Measurements from ENCODE around the gene AGXT.

Gene AGXT

DNA sequence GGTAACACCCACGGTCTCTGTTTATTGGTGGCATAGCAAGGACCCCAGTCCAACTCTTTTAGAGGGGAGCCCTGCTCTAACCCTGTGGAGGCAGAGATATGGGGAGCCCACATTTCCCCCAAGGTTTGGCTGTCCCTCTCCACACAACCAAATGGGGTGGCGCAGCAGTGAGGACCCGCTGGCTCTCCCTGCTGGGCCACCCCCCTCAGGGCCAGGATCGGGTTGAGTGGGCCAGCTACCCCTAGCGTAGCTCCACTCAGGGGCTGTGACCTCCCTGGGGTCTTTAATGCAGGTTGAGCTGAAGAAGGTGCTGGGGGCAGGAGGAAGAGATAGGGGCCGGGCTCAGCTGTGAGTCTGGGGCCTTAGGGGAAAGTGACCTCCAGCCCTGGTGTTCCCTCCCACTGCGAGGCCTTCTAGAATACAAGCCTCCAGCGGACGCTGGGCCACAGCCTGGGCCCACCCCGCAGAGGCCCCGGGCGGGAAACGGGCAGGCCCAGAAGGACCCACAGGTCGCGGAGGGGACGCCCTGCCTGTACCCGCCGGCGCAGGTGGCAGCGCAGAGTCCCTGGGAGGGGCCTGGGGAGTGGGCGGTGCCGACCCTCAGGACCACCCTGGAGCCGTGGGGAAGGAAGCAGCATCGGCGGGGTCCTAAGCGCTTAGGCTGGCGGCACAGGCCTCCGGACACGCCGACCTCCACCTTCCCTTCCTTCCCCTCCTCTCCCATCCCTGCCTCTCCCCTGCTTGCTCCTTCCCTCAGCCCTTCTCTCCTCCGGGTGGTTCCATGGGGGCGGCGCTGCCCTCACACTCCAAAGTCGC is 47.1 kb downstream of the AGXT start:
- no peak for DNase-seq (ENCODE audit: low read depth)

DNA sequence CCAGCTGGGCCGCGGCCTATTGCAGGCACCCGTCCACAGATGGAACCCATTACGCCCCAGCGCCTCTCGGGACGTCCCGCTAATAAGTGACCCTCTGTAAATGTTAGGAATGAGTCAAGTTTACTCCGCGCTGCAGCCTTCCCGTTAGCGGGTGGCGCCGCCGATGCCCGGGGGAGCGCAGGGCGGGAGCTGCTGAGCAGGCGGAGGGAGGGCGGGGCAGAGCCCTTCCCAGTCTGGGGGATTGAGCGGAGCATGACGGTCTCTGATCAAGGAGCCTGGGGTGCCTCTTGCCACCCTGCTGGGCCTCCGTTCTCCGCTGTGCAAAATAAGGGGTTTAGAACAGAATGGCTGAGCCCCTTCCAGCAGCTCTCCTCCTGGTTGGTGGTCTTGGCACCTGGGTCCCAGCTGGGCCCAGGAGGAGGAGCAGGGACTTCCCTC is 48.0 kb downstream of the AGXT start:
- peak; percentile 50 for DNase-seq (ENCODE audit: low read depth)

DNA sequence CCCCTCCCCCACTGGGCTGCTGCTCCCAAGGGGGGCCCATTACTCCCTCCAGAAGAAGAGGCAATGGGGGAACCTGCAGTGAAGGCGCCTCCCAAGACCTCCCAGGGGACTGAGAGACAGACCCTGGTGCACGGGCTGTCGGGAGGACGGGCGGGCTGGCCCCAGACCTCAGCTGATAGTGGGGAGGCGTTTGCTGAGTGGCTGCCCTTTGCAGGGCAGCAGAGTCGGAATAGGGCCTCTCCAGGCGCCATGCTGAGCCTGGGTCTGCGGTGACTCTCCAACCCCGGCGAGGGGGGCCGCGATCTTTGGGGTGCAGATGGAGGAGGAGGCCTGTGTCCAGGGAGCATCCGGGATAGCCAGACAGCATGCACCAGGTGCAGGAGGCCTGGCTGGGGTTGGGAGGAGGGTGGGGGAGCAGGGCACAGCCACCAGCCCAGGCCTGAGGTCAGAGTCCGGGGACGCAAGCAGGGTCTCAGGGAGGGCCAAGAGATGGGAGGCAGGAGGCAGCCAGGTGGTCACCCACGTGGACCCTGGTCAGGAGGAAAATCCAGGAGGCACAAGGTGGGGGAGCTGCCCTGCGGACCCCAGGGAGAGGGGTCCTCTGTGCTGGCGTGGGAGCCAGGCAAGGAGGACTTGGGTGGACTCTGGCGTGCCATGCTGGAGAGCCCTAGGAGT is 48.5 kb downstream of the AGXT start:
- DNase-seq (ENCODE audit: low read depth) = no peak

DNA sequence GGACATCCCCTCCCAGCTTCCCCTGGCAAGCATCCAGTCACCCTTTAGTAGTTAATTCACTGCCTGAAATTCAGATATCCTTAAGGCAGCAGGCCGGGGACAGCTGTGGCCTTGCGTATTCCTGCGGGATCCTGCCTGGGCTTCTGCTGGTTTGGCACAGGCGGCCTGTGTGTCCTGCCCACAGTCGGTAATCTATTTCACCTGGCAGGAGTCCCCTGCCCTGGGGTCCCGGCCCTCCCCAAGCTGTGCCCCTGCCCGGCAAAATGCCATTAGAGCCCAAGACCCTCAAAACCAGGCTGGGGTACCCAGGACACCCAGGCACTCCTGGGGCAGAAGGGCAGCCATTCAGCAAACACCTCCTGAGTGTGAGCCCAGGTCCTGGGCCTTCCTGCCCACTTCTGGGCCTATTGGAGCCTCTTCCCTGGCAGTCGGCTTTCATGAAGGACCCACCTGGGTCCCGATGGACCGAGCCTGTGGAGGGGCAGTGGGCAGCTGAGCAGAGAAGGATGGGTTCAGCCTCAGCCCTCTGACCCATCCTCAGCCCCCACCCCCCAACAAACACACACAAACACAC is 49.1 kb downstream of the AGXT start:
- DNase-seq (ENCODE audit: low read depth) = no peak

DNA sequence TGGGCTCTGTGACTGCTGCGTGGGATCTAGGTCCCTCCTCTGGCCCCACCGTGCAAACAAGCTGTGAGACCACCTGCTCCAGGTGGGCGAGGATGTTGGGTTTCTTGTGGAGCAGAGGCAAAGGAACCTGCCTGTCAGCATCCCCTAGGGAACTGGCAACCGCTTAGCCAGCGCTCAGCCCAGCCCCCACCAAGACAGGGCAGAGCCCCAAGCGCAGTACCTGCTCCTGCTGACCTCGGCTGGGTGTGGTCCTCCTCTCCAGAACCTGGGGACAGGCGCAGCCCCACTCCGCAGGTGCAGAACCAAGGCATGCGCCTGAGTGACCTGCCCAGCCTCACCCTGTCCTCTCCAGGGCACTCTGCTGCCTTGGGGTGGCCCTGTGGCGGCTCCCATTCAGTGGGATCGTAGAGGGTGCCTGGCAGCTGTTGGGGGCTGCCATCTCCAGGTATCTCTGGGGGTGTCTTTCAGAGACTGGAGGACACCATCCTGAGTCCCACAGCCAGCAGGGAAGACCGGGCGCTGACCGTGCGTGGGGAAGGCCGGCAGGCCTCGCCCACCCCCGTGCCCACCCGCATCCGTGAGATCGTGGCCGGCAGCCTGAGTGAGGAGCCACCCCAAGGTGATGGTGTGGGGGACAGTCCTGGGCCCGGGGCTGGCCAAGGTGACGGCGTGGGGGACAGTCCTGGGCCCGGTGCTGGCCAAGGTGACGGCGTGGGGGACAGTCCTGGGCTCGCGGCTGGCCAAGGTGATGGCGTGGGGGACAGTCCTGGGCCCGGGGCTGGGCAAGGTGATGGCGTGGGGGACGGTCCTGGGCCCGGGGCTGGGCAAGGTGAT is 49.9 kb downstream of the AGXT start:
- no peak for DNase-seq (ENCODE audit: low read depth)

DNA sequence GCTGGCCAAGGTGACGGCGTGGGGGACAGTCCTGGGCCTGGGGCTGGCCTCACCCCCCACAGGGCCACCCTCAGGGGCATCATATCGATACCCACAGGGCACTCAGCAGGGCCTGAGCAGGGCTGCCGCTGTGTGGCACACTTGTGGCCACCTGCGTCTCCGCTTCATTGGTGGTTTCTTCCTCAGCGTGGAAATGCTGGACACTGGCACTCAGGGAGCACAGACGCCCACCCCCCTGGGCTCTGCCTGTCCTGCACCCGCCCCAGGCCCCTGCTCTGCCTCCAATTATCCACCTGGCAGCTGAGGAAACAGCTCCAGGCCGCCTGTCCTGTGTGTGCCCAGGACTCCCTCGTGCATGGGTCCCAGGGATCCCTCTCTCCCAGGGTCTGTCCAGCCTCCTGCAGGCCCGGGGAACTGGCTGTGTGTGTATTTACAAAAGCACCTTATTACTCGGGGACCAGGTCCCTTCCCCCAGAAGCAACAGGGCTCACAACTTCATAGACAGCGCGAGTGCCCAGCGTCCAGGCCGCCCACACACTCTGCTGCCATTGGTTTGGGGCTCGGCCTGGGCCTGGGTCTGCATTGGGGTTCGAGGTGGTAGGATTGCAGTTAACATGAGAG is 50.6 kb downstream of the AGXT start:
- no peak for DNase-seq (ENCODE audit: low read depth)

DNA sequence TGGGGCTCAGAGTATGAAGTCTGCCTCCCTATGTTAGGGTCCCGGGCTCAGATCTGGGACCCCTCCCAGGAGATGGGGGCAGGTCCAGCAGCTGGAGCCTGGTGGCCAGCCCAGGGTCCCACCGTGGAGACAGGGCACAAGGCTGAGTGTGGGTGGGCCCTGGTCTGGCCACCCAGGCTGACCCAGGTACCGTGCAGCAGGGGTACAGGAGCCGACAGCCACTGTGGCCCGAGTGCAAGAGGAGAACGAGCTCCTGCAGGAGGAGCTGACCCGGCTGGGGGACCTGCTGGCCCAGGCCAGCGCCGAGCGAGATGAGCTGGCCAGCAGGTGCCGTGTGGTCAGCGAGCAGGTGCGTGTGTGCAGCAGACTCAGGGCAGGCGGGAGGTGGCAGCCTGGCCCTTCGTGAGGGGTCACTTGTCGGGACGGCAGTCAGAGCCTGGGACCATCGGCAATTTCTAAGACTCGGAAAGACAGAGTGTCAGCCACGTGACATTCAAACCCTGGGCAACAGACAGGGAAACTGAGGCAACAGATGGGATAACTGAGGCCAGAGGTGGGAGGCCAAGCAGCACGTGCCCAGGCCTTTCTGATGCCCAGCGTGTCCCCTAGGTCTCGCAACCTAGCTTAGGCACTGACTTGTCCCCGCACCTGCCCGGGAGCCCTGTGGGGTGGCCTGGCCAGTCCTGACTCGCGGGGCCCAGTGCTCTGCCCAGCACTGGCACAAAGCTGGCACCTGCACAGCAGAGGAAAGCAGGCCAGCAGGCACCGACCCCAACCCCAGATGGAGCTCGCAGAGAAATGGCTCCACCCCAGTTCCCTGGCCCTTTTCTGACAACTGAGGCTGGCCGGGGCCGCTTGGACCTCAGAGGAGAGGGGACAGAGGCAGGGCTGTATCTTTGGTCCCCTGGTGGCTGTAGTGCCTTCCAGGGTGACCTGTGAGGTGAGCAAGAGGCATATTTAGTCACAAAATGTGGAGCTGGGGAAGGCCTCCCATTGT is 51.5 kb downstream of the AGXT start:
- DNase-seq (ENCODE audit: low read depth) = no peak

DNA sequence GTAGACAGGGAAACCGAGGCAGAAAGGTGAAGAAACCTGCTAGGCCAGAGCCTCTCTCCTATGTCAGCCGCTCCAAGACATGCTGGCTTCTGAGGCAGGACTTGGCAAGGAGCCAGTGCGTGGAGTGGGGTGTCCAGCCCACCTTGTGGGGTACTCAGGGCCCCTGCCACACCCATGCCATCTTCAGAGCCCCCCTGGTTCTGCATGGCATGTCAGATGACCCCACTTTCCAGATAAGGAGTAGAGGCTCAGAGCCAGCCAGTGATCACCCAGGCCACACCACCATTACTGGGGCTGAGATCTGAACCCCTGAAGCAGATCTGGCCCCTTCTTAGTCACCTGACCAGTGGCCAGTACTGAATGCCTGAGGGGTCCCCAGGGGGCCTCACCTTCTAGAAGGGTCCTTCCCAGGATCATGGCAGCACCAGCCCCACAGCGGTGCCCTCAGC is 52.2 kb downstream of the AGXT start:
- DNase-seq (ENCODE audit: low read depth) = no peak

DNA sequence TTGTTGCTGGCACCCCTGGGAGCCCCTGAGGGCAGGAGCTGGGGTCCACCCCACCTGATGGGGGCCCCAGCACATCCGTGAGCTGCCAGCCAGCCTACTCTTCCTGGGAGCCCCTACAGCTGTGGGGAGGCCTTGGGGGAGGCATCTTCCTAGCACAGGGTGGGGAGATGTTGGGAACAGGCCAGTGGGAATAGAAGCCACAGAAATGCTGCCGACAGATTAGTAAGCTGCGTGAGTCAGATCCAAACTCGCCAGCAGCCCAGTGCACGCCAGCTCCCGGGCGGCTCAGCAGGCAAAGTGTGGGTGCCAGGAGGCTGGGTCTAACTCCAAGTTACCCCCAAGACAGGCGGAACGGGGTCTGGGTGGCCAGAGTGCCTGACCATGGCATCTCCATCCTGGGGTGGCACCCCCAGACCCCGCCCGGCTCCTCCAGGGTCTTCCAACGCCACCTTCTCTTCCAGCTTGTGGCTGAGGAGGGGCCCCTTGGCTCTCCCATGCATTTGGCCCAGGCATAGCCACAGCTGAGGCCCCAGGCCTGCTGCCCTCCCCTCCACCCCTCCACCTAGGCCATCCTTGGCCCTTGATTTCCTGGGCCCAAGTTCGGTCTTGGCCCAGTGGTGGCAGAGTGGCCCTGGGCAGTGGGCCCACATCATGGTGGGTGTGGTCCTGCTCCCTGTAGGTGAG is 52.8 kb downstream of the AGXT start:
- DNase-seq (ENCODE audit: low read depth) = peak; percentile 77

DNA sequence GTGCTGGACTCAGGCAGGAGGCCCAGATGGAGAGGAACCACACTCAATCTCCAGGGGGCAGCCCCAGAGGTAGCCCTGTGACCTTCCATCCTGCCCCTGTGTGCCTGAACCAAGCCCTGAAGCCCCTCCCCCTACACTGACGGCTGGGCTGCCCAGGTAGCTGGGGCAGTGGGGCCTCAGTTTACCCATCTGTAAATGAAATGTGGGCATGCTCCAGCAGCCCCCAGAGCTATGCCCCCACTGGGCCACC is 53.3 kb downstream of the AGXT start:
- DNase-seq (ENCODE audit: low read depth) = no peak

DNA sequence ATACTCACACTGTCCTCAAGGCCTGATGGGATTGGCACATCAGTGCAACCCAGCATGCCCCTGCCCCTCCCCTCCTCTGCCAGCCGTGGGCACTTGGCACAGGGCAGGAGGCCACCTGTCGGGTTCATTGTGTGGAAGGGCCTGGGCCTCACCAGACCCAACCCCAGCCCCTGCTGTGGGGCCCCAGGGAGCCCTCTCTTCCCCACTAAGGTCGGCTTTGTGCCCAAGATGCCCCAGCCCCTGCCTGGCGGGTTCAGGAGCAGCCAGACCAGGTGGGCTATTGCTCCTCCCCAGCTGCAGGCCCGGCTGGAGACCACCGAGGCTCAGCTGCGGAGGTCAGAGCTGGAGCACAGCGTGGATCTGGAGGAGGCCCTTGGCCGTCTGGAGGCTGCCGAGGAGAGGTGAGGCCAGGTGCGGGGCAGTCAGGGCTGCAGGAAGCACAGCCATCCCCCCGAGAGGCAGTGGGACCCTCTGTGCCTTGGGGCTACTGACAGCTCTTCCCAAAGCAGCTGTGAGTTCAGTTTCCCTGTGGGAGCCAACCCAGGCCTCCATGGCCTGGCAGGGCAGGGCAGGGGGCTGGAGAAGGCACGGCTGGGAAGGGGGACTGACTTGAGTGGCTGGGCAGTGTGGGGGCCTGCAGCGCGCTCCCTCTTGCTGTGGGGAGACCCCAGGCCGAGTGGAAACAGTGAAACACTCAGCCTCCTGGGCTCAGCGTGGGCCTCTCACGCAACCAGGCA is 53.8 kb downstream of the AGXT start:
- DNase-seq (ENCODE audit: low read depth) = no peak

DNA sequence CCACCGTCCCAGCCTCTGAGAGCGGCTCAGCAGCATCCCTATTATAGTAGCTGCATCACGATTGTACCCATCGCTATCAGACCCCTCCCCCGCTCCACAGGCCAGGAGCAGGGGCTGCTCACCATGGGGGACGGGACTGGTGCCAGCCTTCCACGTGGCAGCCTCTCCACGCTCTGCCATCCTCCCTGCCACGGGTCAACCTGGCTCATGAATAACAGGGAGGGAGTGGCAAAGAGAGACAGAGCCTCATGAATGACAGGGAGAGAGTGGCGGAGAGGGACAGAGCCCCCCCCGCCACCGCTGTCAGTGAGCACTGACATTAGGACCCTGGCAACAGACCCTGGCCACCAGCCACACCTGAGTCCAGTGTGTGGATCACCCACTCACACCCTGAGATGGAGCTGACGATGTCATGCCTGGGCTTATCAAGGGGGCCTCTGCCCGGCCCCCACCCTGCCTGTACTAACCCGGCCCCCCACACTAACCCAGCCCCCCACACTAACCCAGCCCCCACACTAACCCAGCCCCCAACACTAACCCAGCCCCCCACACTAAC is 54.4 kb downstream of the AGXT start:
- DNase-seq (ENCODE audit: low read depth) = no peak

DNA sequence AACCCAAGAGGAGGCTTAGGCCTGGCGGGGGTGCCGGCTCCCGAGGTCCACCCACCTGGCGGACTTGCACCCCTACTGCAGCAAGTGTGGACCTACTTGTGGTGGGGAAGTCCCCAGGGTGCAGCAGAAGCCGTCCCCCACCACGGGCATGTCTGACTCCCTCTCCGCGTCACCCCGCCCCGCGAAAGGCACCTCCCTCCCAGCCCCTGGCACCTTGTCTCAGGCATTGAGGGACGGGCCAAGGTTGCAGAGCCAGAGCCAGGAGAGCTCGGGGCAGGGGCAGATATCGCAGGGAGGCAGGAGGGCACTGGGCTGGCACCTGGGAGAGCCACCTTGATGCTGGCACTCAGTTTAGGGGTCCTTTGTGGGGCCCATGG is 56.6 kb downstream of the AGXT start:
- DNase-seq (ENCODE audit: low read depth) = no peak

DNA sequence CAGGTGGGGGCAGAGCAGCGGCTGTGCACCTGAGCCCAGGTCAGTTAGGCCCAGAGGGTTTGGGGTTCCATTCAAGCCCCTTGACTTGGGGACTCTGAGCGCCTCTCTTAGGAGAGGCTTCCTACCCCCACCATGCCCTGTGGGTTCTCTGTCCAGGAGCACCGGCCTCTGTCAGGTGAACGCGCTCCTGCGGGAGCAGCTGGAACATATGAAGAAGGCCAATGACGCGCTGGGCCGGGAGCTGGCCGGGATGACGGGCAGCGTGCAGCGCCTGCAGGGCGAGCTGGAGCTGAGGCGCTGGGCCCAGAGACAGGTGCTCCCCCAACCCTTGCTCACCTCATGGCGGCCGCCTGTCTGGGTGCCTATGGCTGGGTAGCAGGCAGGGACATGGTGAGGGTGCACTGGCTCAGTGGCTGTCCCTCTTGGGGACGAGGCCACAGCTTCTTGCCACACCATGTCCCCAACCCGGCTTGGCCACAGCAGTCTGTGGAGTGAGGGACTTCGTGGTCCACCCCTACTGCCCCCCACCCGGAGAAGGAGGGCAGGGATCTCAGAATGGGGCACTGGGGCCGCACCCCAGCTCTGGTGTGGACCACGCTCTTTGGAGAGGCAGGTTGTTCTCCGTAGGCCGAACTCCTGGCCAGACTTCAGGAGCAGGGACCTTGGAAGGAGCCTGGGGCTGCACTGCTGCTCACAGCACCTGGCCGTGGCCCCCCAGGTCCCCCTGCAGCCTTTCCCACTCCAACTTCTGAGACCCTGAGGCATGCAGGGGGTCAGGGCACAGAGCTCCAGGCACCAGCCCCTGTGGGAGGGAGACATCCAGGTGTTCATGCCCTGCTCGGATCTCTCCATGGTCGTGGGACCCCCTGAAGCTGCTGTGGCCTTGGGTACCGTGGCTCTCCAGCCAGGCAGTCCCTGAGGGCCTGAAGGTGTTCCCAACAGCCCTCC is 57.2 kb downstream of the AGXT start:
- DNase-seq (ENCODE audit: low read depth) = no peak

DNA sequence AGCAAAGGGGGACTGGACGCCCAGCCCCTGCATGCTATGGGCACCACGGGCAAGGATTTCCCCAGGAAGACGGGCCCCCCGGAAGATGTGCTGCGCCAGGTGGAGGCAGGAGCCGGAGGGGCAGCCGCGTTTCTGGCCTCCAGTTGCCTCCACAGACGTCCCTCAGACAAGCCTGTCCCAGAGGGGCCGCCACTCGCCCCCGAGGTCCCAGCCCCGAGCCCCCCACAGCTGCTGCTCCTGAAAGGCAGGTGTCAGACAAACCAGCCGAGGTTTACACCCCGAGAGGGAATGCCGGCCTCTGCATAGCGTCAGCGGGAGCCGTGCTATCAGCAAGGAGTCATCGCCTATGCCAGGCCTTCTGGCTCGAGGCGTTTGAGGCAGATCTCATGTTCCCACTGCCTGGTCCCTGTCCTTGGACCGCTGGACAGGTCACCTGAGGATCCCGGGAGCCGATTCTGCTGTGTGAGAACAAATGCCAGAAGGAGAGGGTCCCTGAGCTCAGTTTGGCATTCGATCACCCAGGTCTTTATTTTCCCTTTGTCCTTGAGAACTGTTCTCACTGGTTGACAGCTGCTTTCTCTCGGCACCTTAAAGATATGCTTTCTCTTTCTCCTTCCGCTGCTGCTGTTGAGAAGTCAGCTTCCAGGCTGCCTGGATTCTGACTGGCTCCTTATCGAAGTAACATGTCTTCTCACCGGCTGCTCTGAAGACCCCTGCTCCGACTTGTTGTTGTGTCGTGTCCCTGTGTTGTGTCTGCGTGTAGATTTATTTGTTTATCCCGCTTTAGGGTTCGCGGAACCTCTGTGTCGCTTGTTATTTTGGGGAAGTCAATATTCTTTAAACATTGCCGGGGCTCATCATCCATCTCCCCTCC is 58.1 kb downstream of the AGXT start:
- no peak for DNase-seq (ENCODE audit: low read depth)

DNA sequence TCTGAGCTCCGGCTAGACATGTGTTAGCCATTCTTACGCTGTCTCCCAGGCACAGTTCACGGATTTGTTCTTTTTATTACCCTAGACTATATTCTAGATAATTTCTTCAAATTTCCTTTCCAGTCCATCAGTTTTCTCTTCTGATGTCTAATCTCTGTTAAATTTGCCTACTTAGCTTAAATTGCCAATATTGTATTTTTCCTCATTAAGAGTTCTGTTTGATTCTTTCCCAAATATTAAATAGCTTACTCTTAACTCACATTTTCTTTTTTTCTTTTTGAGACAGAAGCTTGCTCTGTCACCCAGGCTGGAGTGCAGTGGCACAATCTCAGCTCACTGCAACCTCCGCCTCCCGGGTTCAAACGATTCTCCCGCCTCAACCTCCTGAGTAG is 58.8 kb downstream of the AGXT start:
- DNase-seq (ENCODE audit: low read depth) = no peak
